Heart right ventricle (tissue), 16 donors: ENCODE results near the gene DDIT4. TPM values are rescaled to one million over a fixed set of nuclear protein-coding genes. Genes with fewer than 3 reads are reported as not detected.

ENCODE experiments used
- ATAC-seq, 8 donors: fragments of 200-7000 bp; cut with Tn5 transposase; one replicate each; pipeline ENCODE4 v1.9.1; 2020; ENCODE audit warnings: mild to moderate bottlenecking in 8 of 8, moderate library complexity in 8 of 8, moderate number of reproducible peaks in 1 of 8
- DNase-seq, 2 donors: peaks; one replicate each; pipeline ENCODE4 v3.0.0-alpha.2; 2020
- H3K27ac ChIP-seq, 10 donors: fragments of 200-600 bp; sonication (generic) in 2 of 10; one replicate each; pipeline versions ENCODE4 v1.5.0 to v1.8.0; 2020 to 2022; ENCODE audit warnings: mild to moderate bottlenecking in 3 of 10
- H3K27me3 ChIP-seq, 7 donors: fragments of 200-600 bp; one replicate each; pipeline ENCODE4 v1.8.0; 2021 to 2022; ENCODE audit warnings: mild to moderate bottlenecking in 2 of 7
- H3K36me3 ChIP-seq, 9 donors: fragments of 200-600 bp; sonication (generic) in 1 of 9; one replicate each; pipeline versions ENCODE4 v1.5.0 to v1.8.0; 2020 to 2022; ENCODE audit warnings: mild to moderate bottlenecking in 2 of 9
- H3K4me1 ChIP-seq, 9 donors: fragments of 200-600 bp; sonication (generic) in 1 of 9; one replicate each; pipeline versions ENCODE4 v1.5.0 to v1.8.0; 2020 to 2022; ENCODE audit warnings: mild to moderate bottlenecking in 4 of 9
- H3K4me3 ChIP-seq, 10 donors: fragments of 200-600 bp; sonication (generic) in 2 of 10; one replicate each; pipeline versions ENCODE4 v1.5.0 to v1.8.0; 2020 to 2022; ENCODE audit warnings: mild to moderate bottlenecking in 7 of 10, moderate library complexity in 2 of 10
- H3K9me3 ChIP-seq, 11 donors: fragments of 200-600 bp in 10 of 11; sonication (generic) in 2 of 11; one replicate each; pipeline versions ENCODE4 v1.5.0 to v1.8.0; 2013 to 2022; ENCODE audit warnings: mild to moderate bottlenecking in 2 of 11, control low read depth in 1 of 11, moderate library complexity in 1 of 11
- WGBS, 2 donors: extraction: QIAGEN DNeasy Blood & Tissue Kit; methylation state at CpG; one replicate each; pipeline ENCODE4 v1.1.7; 2013; ENCODE audit warnings: inconsistent platforms in 1 of 2; 5-methylcytosine and 5-hydroxymethylcytosine counted together
- intact Hi-C, 10 donors: fragments of 100-400 bp; cut with DNase I; formaldehyde crosslinking; loops; one replicate each; pipeline versions ENCODE4 v1.11.1 to v1.14.2; 2022
- polyA plus RNA-seq, 2 donors: library from polyadenylated mRNA; stranded (reverse); fragments of 200-250 nt; gene quantifications; one replicate each; pipeline ENCODE4 v1.2.3, GENCODE V29; 2013
- total RNA-seq, 10 donors: library from RNA; stranded (reverse); fragmentation: NEBNext Ultra II Directional in 3 of 10; extraction: Animal tissue kit (Norgen Biotek cat#: 25700) in 3 of 10; gene quantifications; one replicate each; pipeline versions ENCODE4 v1.2.1 to v1.2.4, GENCODE V29; 2021 to 2023
- TF ChIP-seq, protein P1 (sequence below), 9 donors: fragments of 200-600 bp; sonication (generic) in 2 of 9; IDR thresholded peaks; one replicate each; pipeline versions ENCODE4 v1.5.0 to v1.8.0; 2021 to 2022; ENCODE audit warnings: antibody characterized with exemption in 9 of 9, mild to moderate bottlenecking in 5 of 9, moderate library complexity in 1 of 9
- donor health status: Arrhythmogenic right ventricular cardiomyopathy.
- donor health status: ischemic (EF 13 %, LVEDD 7.1; RV severe dilation, severe dysfunction).
- donor health status: healthy with polysubstance abuse.
- donor health status: DM: no; HTN: yes; CAD: no.
- donor health status: DM: no; HTN: no; CAD: no.
- donor health status: ischemic (EF 25% LVEDD 6.9; RV normal size, moderate dysfunction).
- donor health status: ischemic (EF 25% LVEDD 5.7; RV mildly dilated, moderate dysfunction).
- donor health status: healthy.
- donor health status: DM: yes; HTN: yes; CAD: no.
- donor health status: Ischemic cardiomyopathy.
- donor health status: ischemic (EF 35%, LVEDD 5.7; RV mildly dilated, moderate dysfunction).
- donor health status: nonischemic (EF 11% LVEDD 7.7; RV severe dilation, severe dysfunction).
- donor health status: DM: yes; HTN: yes; CAD: no.
- donor health status: PGD.
- donor health status: ischemic (EF 29% LVEDD 5.4; RV normal size, mild dysfunction).
- donor health status: nonischemic (EF 23%, LVEDD 6.1; RV moderate dilation, normal function).

The DDIT4 gene
- total and polyA plus RNA-seq, 12 donors, result 13.6 to 135 (median 39.6) TPM

DNA sequence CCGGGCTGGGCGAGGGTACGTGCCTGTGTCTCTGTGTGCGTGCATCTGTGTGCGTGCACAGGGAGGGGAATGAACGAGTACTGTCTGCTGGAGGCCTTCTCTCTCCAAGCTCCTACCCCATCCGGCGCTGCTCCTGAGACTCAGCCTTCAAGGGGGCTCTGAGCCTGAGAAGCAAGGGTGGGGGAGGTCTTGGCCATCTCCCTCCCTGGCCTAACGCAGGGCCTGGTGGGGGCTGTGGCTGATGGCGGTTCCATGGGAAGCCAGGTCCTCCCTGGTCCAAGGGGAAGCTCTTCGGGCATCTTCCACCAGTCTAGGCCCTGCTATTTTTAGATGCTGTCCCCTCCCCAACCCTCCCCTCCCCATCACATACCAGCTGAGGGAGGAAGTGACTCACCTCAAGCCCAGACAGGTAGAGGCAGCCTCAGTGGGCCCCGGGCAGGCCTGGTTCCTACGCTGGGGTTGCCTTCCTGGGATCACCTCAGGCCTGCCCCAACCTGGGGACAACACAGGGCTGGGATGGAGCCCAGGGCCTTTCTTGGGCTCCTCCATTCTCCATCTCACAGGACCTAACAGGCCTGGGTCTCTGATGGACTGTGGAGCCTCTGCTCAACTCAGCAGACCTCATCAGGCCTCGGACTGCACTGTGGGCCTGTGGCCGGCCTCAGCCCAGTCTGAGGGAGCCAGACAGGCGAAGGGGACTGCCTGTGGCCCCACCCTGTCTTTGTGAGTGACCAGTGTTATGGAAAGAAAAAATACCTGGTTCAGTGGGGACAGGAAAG is 48.7 kb downstream of the DDIT4 start:
- no peaks in the 10 kb centered on the region for H3K36me3 ChIP-seq
- no peaks in the 10 kb centered on the region for H3K9me3 ChIP-seq
- peak overlapping the region in 2 of 10 donors; percentile 15 to 99 for H3K27ac ChIP-seq
- no peaks in the 10 kb centered on the region for H3K27me3 ChIP-seq
- DNase-seq (no peak), ATAC-seq (no peak)
- H3K4me3 ChIP-seq, result no peak overlapping the region
- peaks cover 33 to 88% (median 70%) of the 10 kb centered on the region in 9 donors for H3K4me1 ChIP-seq
- TF ChIP-seq, protein P1, sequence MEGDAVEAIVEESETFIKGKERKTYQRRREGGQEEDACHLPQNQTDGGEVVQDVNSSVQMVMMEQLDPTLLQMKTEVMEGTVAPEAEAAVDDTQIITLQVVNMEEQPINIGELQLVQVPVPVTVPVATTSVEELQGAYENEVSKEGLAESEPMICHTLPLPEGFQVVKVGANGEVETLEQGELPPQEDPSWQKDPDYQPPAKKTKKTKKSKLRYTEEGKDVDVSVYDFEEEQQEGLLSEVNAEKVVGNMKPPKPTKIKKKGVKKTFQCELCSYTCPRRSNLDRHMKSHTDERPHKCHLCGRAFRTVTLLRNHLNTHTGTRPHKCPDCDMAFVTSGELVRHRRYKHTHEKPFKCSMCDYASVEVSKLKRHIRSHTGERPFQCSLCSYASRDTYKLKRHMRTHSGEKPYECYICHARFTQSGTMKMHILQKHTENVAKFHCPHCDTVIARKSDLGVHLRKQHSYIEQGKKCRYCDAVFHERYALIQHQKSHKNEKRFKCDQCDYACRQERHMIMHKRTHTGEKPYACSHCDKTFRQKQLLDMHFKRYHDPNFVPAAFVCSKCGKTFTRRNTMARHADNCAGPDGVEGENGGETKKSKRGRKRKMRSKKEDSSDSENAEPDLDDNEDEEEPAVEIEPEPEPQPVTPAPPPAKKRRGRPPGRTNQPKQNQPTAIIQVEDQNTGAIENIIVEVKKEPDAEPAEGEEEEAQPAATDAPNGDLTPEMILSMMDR (IDR thresholded peaks at IDR 0.05), result no peak
- WGBS, 2 donors, result 93% methylated on average over 16 of the region's 16 CpGs
- intact Hi-C loops, result loop anchor here in 2 of 10 donors (5.0 to 10.0 kb wide), 2 partner anchors 45 to 98 kb away; no protein-coding TSS in a partner anchor

DNA sequence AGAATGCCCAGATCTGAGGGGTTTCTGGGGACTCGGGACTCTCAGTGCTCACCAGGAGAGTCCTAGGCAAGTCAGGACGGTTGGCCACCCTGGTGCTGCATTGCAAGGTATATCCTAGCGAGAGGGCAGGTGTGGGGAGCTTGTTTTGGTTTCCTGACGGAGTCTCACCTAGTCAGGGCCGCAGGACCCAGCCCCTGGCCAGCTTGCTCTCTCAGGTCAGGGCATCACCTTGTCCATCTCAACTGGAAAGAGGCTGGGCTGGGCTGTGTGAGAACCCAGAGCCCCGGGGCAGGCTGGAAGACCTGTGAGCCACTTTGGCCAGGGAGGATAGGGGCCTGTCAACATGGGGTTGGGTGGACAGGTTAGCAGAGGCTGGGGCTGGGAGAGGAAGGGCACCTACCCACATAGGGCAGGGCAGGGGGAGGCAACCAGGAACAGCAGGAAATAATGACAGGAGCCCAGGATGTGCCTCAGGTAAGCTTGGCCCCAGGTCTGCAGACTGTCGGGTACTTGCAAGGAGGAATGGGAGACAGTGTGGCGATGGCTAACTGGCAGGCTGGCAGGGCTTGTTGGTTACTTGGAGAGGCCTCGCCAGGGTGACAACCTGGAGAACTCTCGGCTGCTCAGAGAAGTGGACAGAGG is 49.5 kb downstream of the DDIT4 start:
- H3K27ac ChIP-seq, result peak overlapping the region in 1 of 10 donors; percentile 99
- no peak overlapping the region for H3K4me3 ChIP-seq
- H3K27me3 ChIP-seq, result no peaks in the 10 kb centered on the region
- H3K36me3 ChIP-seq, result no peaks in the 10 kb centered on the region
- TF ChIP-seq, protein P1 (IDR thresholded peaks at IDR 0.05), result no peak
- H3K9me3 ChIP-seq, result no peaks in the 10 kb centered on the region
- 97% methylated on average over 10 of the region's 10 CpGs for WGBS, 2 donors
- intact Hi-C loops, result loop anchor here in 2 of 10 donors (5.0 to 10.0 kb wide), 2 partner anchors 46 to 98 kb away; no protein-coding TSS in a partner anchor
- no peak for ATAC-seq
- peaks cover 37 to 88% (median 70%) of the 10 kb centered on the region in 9 donors for H3K4me1 ChIP-seq
- DNase-seq, result no peak

- no peaks in the 10 kb centered on the region for H3K9me3 ChIP-seq
- DNase-seq, result no peak
- H3K36me3 ChIP-seq, result no peaks in the 10 kb centered on the region
- H3K4me3 ChIP-seq, result no peak overlapping the region
- intact Hi-C loops, result loop anchor here in 4 of 10 donors (2.0 to 10.0 kb wide), 4 partner anchors 46 to 99 kb away; partner anchors contain the start of gene DDIT4 (in 1 of the 4)
- H3K27ac ChIP-seq, result peak overlapping the region in 1 of 10 donors; percentile 99
- ATAC-seq, result no peak
- no peaks in the 10 kb centered on the region for H3K27me3 ChIP-seq
- TF ChIP-seq, protein P1 (IDR thresholded peaks at IDR 0.05), result no peak
- WGBS, 2 donors, result 71 to 79% methylated on average over 12 of the region's 12 CpGs
- peaks cover 42 to 88% (median 71%) of the 10 kb centered on the region in 9 donors for H3K4me1 ChIP-seq
Observed at GRCh38 chr10:72323771-72324191, 50.1 kb downstream of the DDIT4 start.

Other genes with a start within 250 kb of the DDIT4 start
- gene SPOCK2, start 185.4 kb upstream of the DDIT4 start, total RNA-seq, result 10 to 100 TPM in 2 of 10 donors, 1 to 10 TPM in 8; 3.5 to 12.8 (median 6.4) TPM
- 10 to 100 TPM in 1 of 2 donors, 1 to 10 TPM in 1; 6.7 to 13.4 TPM for gene SPOCK2, start 185.4 kb upstream of the DDIT4 start, polyA plus RNA-seq
- gene ANAPC16, start 57.9 kb upstream of the DDIT4 start, total RNA-seq, result 100 to 1,000 TPM; 181 to 246 (median 221) TPM
- gene ANAPC16, start 57.9 kb upstream of the DDIT4 start, polyA plus RNA-seq, result 100 to 1,000 TPM; 129 to 149 TPM
- 10 to 100 TPM; 25.2 to 40.5 (median 33.0) TPM for gene ASCC1, start 57.6 kb upstream of the DDIT4 start, total RNA-seq
- gene ASCC1, start 57.6 kb upstream of the DDIT4 start, polyA plus RNA-seq, result 10 to 100 TPM in 1 of 2 donors, 1 to 10 TPM in 1; 8.4 to 35.8 TPM
- 10 to 100 TPM; 24.4 to 32.8 (median 28.9) TPM for gene DNAJB12, start 81.0 kb downstream of the DDIT4 start, total RNA-seq
- gene DNAJB12, start 81.0 kb downstream of the DDIT4 start, polyA plus RNA-seq, result 10 to 100 TPM; 22.6 to 27.5 TPM